ENCODE measurements around the gene SGMS1.

GRCh38 chr10:50419091-50419490 is 204.7 kb downstream of the SGMS1 start:
- TF ChIP-seq CTCF (IDR thresholded peaks at IDR 0.05) (no peak), EZH2 (IDR thresholded peaks at IDR 0.05) (no peak)

Measured in neural progenitor cell (in vitro differentiated cells).